HG02588 (cell line): Measurements from ENCODE around the gene RAPGEF1.
"Not testable (repeated sequence)": the region's sequence is repeated elsewhere in the genome, so short reads cannot be mapped to it uniquely, and the experiment has no call there.

Experiments used
- ATAC-seq: cut with Tn5 transposase; IDR thresholded peaks from one replicate; pipeline ENCODE4 v1.9.1; 2021; ENCODE audit warnings: mild to moderate bottlenecking, moderate library complexity; ENCODE audit not compliant: unreplicated experiment

RAPGEF1 gene

GRCh38 chr9:131692612-131693562 lies 47.0 kb downstream of the RAPGEF1 start:
- no peak for ATAC-seq

DNA sequence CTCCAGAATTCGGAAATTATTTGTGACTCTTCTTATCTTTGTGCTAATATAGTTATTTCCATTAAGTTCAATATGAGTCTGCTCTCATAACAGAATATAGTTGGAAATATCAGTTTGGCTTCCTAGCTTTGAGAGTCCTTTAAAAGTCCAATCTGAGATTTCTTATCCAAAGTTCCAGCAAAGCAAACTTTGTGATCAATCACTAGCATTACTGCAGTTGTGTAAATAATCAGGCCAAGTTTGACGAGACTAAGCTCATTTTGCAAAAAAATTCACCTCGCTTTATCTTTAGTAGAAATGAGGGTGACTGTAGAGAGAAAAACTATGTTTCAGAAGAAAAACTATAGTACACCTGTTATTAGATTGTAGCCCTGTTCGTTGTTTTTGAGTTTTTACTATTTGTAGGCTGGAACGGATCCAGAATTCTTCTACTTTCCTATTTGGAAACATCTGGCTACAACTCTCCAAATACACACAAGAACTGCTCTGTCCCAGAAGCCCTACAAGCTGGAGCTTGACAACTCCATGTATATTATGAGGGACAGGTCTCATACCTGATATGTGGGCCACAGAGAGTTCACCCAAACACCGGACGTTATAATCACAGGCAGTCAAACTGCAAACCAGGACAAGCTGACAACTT lies 47.8 kb downstream of the RAPGEF1 start:
- no peak for ATAC-seq

- ATAC-seq = no peak
Measured at GRCh38 chr9:131690941-131691573, 48.8 kb downstream of the RAPGEF1 start.

GRCh38 chr9:131690462-131690861 lies 49.4 kb downstream of the RAPGEF1 start:
- ATAC-seq = no peak

- no peak for ATAC-seq
Measured at GRCh38 chr9:131688377-131688776, 51.5 kb downstream of the RAPGEF1 start.

- no peak for ATAC-seq
Measured at GRCh38 chr9:131685753-131686706, 53.8 kb downstream of the RAPGEF1 start.

- ATAC-seq = not testable (repeated sequence)
Measured at GRCh38 chr9:131683094-131683493, 56.8 kb downstream of the RAPGEF1 start.

- ATAC-seq = no peak
Measured at GRCh38 chr9:131682261-131682660, 57.6 kb downstream of the RAPGEF1 start.

DNA sequence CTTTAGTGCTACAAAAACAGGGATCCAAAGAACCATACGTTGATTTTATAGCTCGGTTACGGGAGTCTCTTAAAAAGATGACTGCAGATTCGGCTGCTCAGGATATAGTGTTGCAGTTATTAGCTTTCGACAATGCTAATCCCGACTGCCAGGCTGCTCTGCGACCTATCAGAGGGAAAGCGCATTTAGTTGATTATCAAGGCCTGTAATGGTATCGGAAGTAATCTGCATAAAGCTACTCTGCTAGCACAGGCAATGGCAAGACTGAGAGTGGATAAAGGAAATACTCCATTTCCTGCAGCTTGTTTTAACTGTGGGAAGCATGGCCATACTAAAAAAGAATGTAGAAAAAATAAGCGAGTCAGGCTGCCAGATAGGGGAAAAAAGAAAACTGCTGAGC lies 58.0 kb downstream of the RAPGEF1 start:
- not testable (repeated sequence) for ATAC-seq

DNA sequence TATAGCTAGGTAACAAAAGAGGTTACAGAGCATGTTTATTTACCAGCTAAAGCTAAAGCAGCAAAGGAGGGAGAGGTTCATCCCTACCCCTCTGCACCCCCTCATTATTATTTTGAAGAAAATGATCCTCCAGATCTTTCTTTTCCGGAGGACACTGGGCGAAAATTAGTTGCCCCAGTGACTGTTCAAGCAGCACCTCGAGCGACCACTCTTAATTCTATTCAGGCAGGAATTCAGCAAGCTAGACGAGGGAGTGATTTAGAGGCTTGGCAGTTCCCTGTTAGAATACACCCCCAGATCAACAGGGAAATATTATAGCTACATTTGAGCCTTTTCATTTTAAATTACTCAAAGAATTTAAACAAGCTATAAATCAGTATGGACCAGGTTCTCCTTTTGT lies 58.8 kb downstream of the RAPGEF1 start:
- not testable (repeated sequence) for ATAC-seq

GRCh38 chr9:131679261-131680020 lies 60.4 kb downstream of the RAPGEF1 start:
- no peak for ATAC-seq

DNA sequence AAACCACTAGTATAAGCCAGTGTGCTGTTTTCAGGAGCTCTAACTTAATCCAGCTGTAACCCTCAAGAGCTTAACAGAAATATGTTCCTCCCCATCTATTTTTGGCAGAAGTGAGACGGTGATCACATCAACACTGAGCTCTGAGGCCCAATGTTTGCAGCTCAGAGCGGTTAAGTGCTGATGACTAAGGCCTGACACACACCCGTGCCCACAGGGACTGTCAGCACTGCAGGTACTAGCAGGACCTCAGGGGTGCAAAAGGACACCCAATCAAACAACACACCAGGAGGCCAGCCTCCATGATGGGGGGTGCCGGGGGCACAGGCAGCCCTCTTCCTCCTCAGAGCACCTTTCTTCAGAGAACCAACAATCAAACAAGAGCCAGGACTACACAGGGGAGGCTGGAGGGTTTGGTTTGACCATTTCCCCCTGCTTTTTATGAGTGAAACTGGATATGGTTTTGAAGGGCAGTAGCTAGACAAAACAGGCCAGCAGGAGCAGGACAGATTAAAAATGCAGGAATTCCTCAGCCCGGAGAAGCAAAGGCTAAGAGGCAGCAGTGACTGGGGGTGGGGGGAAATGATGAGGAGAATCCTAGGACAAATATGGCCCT lies 61.3 kb downstream of the RAPGEF1 start:
- ATAC-seq = peak; percentile 64

DNA sequence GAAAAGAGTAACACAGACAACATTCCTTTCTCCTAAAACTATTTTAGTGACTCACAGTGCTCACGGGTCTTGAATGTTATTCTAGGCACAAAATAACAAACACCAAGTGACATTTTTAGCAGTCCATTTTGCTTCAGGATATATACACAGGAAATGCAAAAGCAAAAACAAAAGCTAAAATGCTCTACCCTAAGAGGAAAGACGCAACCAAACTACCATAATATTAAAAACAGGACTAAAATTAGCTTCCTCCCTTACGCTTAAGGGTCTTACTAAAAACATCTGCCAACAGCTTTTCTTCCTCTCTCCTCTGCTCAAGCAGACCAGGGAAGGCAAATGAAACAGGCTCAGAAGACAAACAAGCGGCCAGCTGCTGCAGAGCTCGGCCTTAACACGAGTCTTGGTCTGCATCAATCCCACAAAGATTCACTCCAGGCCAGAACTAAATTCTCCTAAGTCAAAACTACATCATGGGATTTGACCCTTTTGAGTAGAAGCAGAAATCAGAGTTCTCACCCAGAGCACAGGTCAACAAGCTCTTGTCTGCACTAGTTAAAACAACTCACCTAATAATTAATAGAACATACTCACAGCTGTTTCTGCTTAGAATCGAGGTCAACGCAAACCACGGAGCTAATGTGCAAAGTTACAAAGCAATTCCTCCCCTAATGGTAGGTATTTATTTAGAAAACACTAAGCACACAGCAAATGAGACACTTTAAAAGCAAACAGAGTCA lies 62.3 kb downstream of the RAPGEF1 start:
- ATAC-seq = no peak

- ATAC-seq = no peak
Measured at GRCh38 chr9:131677049-131677443, 62.8 kb downstream of the RAPGEF1 start.

DNA sequence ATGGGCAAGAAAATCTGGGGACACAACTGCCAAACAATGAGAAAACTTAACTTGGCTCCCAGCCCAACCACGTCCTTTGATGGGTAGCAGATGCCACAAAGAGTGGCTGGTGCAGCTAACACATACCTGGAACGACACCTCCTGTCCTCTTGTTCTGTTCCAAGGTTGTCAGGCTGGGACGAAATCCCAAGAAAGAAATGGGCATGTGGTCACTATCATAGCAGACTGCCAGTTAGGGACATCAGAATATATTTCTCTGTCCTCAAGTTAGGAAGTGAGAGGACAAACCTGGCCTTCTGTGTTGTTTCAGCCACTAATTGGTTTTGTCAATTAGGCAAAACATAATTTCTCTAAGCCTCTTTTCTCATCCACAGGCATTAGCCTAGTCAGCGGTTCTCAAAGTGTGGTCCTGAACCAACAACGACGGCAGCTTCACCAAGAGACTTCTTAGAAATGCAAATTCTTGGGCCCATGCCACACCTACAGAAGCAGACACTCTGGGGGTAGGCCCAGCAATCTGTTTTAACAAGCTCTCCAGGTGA lies 63.4 kb downstream of the RAPGEF1 start:
- peak; percentile 33 for ATAC-seq

DNA sequence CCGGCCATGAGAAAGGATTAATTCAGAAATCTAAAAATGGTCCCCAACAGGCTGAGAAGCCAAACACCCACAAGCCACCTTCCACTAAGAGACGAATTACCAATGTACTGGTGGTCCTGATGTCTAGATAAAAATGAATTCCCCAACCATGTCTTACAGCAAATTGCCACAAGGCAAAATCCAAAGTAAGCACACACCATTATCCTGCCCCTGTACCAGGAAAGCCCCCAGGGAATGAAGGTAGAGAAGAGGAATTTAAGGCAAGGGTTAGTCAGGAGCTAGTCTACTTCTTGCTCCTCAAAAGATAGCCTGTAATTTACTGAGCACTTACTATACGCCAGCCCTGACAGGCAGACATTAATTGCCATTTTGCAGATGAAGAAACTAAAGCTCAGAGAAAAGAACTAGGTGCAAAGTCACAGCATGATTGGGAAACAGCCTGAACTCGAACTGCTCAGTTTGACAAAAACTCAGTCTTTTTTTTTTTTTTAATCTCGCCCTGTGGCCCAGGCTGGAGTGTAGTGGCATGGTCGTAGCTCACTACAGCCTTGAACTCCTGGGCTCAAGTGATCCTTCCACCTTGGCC lies 64.3 kb downstream of the RAPGEF1 start:
- ATAC-seq = no peak

- ATAC-seq = no peak
Measured at GRCh38 chr9:131674425-131675421, 65.2 kb downstream of the RAPGEF1 start.
